Uterus (tissue), 4 donors: Measurements from ENCODE around the gene CBLL1. TPM values are rescaled to one million over a fixed set of nuclear protein-coding genes. Genes with fewer than 3 reads are reported as not detected.
A peak's percentile ranks its signal among the peaks of the same experiment; 100 is the strongest.

ENCODE experiments used
- DNase-seq, 2 donors: peaks; one replicate each; pipeline ENCODE4 v3.0.0-alpha.2; 2019 to 2020
- H3K27ac ChIP-seq, 2 donors: fragments of 200-600 bp; sonication (generic); 1 replicate in 1 of 2; 2 replicates in 1 of 2; pipeline ENCODE4 v1.5.1; 2016 to 2018
- H3K27me3 ChIP-seq, 2 donors: fragments of 200-600 bp; sonication (generic); one replicate each; pipeline ENCODE4 v1.5.1; 2018 to 2019; ENCODE audit warnings: control low read depth in 1 of 2
- H3K36me3 ChIP-seq, 2 donors: fragments of 200-600 bp; sonication (generic); one replicate each; pipeline ENCODE4 v1.5.1; 2019; ENCODE audit warnings: control low read depth in 1 of 2
- H3K4me1 ChIP-seq, 2 donors: fragments of 200-600 bp; sonication (generic); one replicate each; pipeline ENCODE4 v1.5.1; 2018 to 2019; ENCODE audit warnings: control low read depth in 1 of 2
- H3K4me3 ChIP-seq, 2 donors: fragments of 200-600 bp; sonication (generic); 1 replicate in 1 of 2; 2 replicates in 1 of 2; pipeline ENCODE4 v1.5.1; 2018 to 2019; ENCODE audit warnings: mild to moderate bottlenecking in 1 of 2
- H3K9me3 ChIP-seq, 2 donors: fragments of 200-600 bp; sonication (generic); one replicate each; pipeline ENCODE4 v1.5.1; 2019; ENCODE audit warnings: control low read depth in 1 of 2
- POLR2A ChIP-seq, 2 donors: fragments of 450-650 bp; IDR thresholded peaks; one replicate each; pipeline ENCODE4 v1.6.1; 2016; ENCODE audit warnings: antibody characterized with exemption in 2 of 2, mild to moderate bottlenecking in 1 of 2, moderate library complexity in 1 of 2
- intact Hi-C: fragments of 100-400 bp; cut with DNase I; formaldehyde crosslinking; loops from one replicate; pipeline ENCODE4 v1.15.1; 2023; ENCODE audit warnings: low total_unique reads
- total RNA-seq, 4 donors: library from RNA; depleted of rRNA in 3 of 4; stranded (reverse); fragments of >200 nt in 3 of 4; gene quantifications; one replicate each; pipeline versions ENCODE4 v1.1.0 to v1.2.4, GENCODE V29; 2014 to 2023
- TF ChIP-seq, protein P1 (sequence below), 4 experiments: fragments of 200-600 bp in 2 of 4; fragments of 450-650 bp in 2 of 4; sonication (generic) in 2 of 4; IDR thresholded peaks; one replicate each; pipeline ENCODE4 v1.5.1; 2016 to 2019; ENCODE audit warnings: antibody characterized with exemption in 4 of 4, mild to moderate bottlenecking in 2 of 4, moderate library complexity in 1 of 4
- donor health status: DM: yes; HTN: yes; CAD: no.

The CBLL1 gene
- total RNA-seq, 4 donors from 2014 or later, result 22.3 to 54.1 (median 29.1) TPM

- no peak overlapping the region for H3K4me3 ChIP-seq
- intact Hi-C loops, result loop anchor here (10.0 kb wide), 1 partner anchor 256 kb away; no protein-coding TSS in a partner anchor
- no peak for TF ChIP-seq POLR2A (IDR thresholded peaks at IDR 0.05)
- TF ChIP-seq, protein P1, sequence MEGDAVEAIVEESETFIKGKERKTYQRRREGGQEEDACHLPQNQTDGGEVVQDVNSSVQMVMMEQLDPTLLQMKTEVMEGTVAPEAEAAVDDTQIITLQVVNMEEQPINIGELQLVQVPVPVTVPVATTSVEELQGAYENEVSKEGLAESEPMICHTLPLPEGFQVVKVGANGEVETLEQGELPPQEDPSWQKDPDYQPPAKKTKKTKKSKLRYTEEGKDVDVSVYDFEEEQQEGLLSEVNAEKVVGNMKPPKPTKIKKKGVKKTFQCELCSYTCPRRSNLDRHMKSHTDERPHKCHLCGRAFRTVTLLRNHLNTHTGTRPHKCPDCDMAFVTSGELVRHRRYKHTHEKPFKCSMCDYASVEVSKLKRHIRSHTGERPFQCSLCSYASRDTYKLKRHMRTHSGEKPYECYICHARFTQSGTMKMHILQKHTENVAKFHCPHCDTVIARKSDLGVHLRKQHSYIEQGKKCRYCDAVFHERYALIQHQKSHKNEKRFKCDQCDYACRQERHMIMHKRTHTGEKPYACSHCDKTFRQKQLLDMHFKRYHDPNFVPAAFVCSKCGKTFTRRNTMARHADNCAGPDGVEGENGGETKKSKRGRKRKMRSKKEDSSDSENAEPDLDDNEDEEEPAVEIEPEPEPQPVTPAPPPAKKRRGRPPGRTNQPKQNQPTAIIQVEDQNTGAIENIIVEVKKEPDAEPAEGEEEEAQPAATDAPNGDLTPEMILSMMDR (IDR thresholded peaks at IDR 0.05), result no peak
Observed at GRCh38 chr7:107721286-107721685, 22.7 kb upstream of the CBLL1 start.

DNA sequence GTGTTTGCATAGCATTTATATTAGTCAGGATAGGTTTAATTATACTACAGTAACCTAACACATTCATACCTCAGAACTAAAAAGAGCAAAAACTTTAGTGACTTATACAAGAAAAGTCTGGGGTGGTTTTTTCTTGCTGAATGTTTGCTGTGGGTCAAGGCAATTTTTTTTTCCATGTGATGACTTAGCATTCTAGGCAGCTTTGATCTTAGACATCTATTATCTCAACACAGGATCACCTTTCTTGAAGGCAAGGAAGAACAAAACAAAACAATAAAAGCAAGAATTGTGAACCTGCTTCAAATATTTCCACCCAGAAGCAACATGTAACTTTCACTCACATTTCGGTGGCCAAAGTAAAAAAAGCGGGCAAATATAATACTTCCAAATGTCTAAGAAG is 20.7 kb upstream of the CBLL1 start:
- H3K4me1 ChIP-seq, result no peaks in the 10 kb centered on the region
- intact Hi-C loops, result loop anchor here (10.0 kb wide), 1 partner anchor 258 kb away; no protein-coding TSS in a partner anchor
- no peak overlapping the region for H3K27ac ChIP-seq
- H3K27me3 ChIP-seq, result no peaks in the 10 kb centered on the region
- no peak for DNase-seq
- no peaks in the 10 kb centered on the region for H3K36me3 ChIP-seq
- TF ChIP-seq POLR2A (IDR thresholded peaks at IDR 0.05), result no peak
- TF ChIP-seq, protein P1 (IDR thresholded peaks at IDR 0.05), result no peak
- no peaks in the 10 kb centered on the region for H3K9me3 ChIP-seq
- H3K4me3 ChIP-seq, result no peak overlapping the region

More at GRCh38 chr7:107721286-107721685, 22.7 kb upstream of the CBLL1 start:
- H3K4me1 ChIP-seq, result no peaks in the 10 kb centered on the region
- no peaks in the 10 kb centered on the region for H3K27me3 ChIP-seq
- DNase-seq, result no peak
- no peaks in the 10 kb centered on the region for H3K36me3 ChIP-seq
- H3K27ac ChIP-seq, result no peak overlapping the region
- H3K9me3 ChIP-seq, result no peaks in the 10 kb centered on the region

DNA sequence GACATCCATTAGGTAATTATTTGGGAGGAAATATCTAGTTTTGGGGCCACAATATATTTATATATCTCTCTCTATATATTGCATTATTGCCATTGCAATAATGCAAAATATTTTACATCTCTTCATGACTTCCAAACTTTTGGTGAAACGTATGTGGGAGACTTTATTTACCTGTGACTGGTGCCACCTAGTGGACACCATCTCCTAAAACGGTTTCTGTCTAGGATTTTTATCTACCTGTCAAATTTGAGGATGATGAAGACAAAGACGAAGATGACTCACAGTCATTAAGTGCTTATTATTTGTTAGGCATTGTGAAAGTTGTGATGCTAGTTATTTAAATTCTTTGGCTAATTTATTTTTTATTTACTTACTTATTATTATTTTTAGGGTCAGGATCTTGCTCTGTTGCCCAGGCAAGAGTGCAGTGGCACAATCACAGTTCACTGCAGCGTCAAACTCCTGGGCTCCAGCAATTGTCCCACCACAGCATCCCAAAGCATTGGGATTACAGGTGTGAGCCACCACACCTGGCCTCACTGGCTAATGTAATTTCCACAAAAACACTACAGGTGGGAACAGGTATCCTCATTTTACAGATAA is 18.7 kb upstream of the CBLL1 start:
- TF ChIP-seq, protein P1 (IDR thresholded peaks at IDR 0.05), result peak; percentile 48 to 80 (median 72)
- no peak for TF ChIP-seq POLR2A (IDR thresholded peaks at IDR 0.05)
- DNase-seq, result peak; percentile 25 to 61
- Histone ChIP-seq H3K9me3 (no peaks in the 10 kb centered on the region), H3K36me3 (no peaks in the 10 kb centered on the region), H3K4me3 (no peak overlapping the region), H3K4me1 (no peaks in the 10 kb centered on the region), H3K27ac (no peak overlapping the region), H3K27me3 (no peaks in the 10 kb centered on the region)
- intact Hi-C loops, result loop anchor here (10.0 kb wide), 1 partner anchor 260 kb away; no protein-coding TSS in a partner anchor

GRCh38 chr7:107726356-107727130 is 17.4 kb upstream of the CBLL1 start:
- no peaks in the 10 kb centered on the region for H3K4me1 ChIP-seq
- H3K27me3 ChIP-seq, result no peaks in the 10 kb centered on the region
- DNase-seq, result no peak
- intact Hi-C loops, result loop anchor here (10.0 kb wide), 1 partner anchor 262 kb away; no protein-coding TSS in a partner anchor
- no peaks in the 10 kb centered on the region for H3K9me3 ChIP-seq
- no peak overlapping the region for H3K4me3 ChIP-seq
- TF ChIP-seq, protein P1 (IDR thresholded peaks at IDR 0.05), result no peak
- no peak for TF ChIP-seq POLR2A (IDR thresholded peaks at IDR 0.05)
- H3K36me3 ChIP-seq, result no peaks in the 10 kb centered on the region
- no peak overlapping the region for H3K27ac ChIP-seq

DNA sequence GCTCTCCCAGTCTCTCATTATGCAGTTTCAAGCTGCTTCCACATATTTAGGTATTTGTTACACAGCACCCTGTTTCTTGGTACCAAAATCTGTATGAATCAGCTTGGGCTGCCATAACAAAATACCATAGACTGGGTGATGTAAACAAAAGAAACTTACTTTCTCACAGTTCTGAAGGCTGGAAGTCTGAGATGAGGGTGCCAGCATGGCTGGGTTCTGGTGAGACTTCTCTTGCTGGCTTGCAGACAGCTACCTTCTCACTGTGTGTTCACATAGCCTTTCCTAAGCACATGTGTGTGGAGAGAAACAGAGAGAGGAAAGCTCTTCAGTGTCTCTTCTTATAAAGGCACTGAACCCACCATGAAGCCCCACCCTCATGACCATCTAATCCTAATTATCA is 15.7 kb upstream of the CBLL1 start:
- Histone ChIP-seq H3K27me3 (no peaks in the 10 kb centered on the region), H3K9me3 (no peaks in the 10 kb centered on the region), H3K36me3 (no peaks in the 10 kb centered on the region), H3K4me1 (no peaks in the 10 kb centered on the region), H3K27ac (no peak overlapping the region), H3K4me3 (no peak overlapping the region)
- no peak for DNase-seq
- intact Hi-C loops, result loop anchor here (10.0 kb wide), 1 partner anchor 263 kb away; no protein-coding TSS in a partner anchor
- TF ChIP-seq POLR2A (IDR thresholded peaks at IDR 0.05), result no peak
- TF ChIP-seq, protein P1 (IDR thresholded peaks at IDR 0.05), result no peak
